ENCODE data around the gene ZACN.
"Not testable (repeated sequence)": the region's sequence is repeated elsewhere in the genome, so short reads cannot be mapped to it uniquely, and the experiment has no call there.

The ZACN gene

GRCh38 chr17:76042868-76043267 lies 36.1 kb upstream of the ZACN start:
- not testable (repeated sequence) for H3K4me3 ChIP-seq (ENCODE audit: low read depth in 1 of 5, low read length in 5 of 5); H3K27me3 ChIP-seq (ENCODE audit: control insufficient read depth in 5 of 5, insufficient read depth in 4 of 5, low read length in 5 of 5); H3K27ac ChIP-seq (ENCODE audit: low read depth, low read length); H3K9me3 ChIP-seq (ENCODE audit: control insufficient read depth in 5 of 5, low read length in 5 of 5); H3K4me1 ChIP-seq (ENCODE audit: control insufficient read depth in 5 of 5, insufficient read depth in 5 of 5, low read length in 5 of 5); H3K9ac ChIP-seq (ENCODE audit: low read length in 5 of 5)
- peaks cover 9 to 97% (median 91%) of the 10 kb centered on the region in 5 donors for H3K36me3 ChIP-seq (ENCODE audit: control insufficient read depth in 5 of 5, insufficient read depth in 5 of 5, low read length in 5 of 5)

- not testable (repeated sequence) for H3K4me1 ChIP-seq (ENCODE audit: control insufficient read depth in 5 of 5, insufficient read depth in 5 of 5, low read length in 5 of 5); H3K9ac ChIP-seq (ENCODE audit: low read length in 5 of 5); H3K27ac ChIP-seq (ENCODE audit: low read depth, low read length); H3K4me3 ChIP-seq (ENCODE audit: low read depth in 1 of 5, low read length in 5 of 5); H3K9me3 ChIP-seq (ENCODE audit: control insufficient read depth in 5 of 5, low read length in 5 of 5); H3K27me3 ChIP-seq (ENCODE audit: control insufficient read depth in 5 of 5, insufficient read depth in 4 of 5, low read length in 5 of 5)
- peaks cover 17 to 97% (median 93%) of the 10 kb centered on the region in 5 donors for H3K36me3 ChIP-seq (ENCODE audit: control insufficient read depth in 5 of 5, insufficient read depth in 5 of 5, low read length in 5 of 5)
These were observed 34.4 kb upstream of the ZACN start for GRCh38 chr17:76044475-76045007.

- H3K9ac ChIP-seq (ENCODE audit: low read length in 5 of 5), result no peak overlapping the region
- H3K36me3 ChIP-seq (ENCODE audit: control insufficient read depth in 5 of 5, insufficient read depth in 5 of 5, low read length in 5 of 5), result peaks cover 17 to 97% (median 92%) of the 10 kb centered on the region in 5 donors
- no peak overlapping the region for H3K27ac ChIP-seq (ENCODE audit: low read depth, low read length)
- no peaks in the 10 kb centered on the region for H3K27me3 ChIP-seq (ENCODE audit: control insufficient read depth in 5 of 5, insufficient read depth in 4 of 5, low read length in 5 of 5)
- H3K9me3 ChIP-seq (ENCODE audit: control insufficient read depth in 5 of 5, low read length in 5 of 5), result no peaks in the 10 kb centered on the region
- no peak overlapping the region for H3K4me3 ChIP-seq (ENCODE audit: low read depth in 1 of 5, low read length in 5 of 5)
- no peaks in the 10 kb centered on the region for H3K4me1 ChIP-seq (ENCODE audit: control insufficient read depth in 5 of 5, insufficient read depth in 5 of 5, low read length in 5 of 5)
These were observed 32.9 kb upstream of the ZACN start for GRCh38 chr17:76046064-76046463.

GRCh38 chr17:76048025-76048605 lies 30.9 kb upstream of the ZACN start:
- Histone ChIP-seq H3K9me3 (ENCODE audit: control insufficient read depth in 5 of 5, low read length in 5 of 5) (no peaks in the 10 kb centered on the region), H3K27me3 (ENCODE audit: control insufficient read depth in 5 of 5, insufficient read depth in 4 of 5, low read length in 5 of 5) (no peaks in the 10 kb centered on the region), H3K4me3 (ENCODE audit: low read depth in 1 of 5, low read length in 5 of 5) (no peak overlapping the region), H3K36me3 (ENCODE audit: control insufficient read depth in 5 of 5, insufficient read depth in 5 of 5, low read length in 5 of 5) (peaks cover 17 to 93% (median 85%) of the 10 kb centered on the region in 5 donors), H3K9ac (ENCODE audit: low read length in 5 of 5) (no peak overlapping the region), H3K4me1 (ENCODE audit: control insufficient read depth in 5 of 5, insufficient read depth in 5 of 5, low read length in 5 of 5) (no peaks in the 10 kb centered on the region), H3K27ac (ENCODE audit: low read depth, low read length) (no peak overlapping the region)

GRCh38 chr17:76048711-76049110 lies 30.3 kb upstream of the ZACN start:
- no peak overlapping the region for H3K27ac ChIP-seq (ENCODE audit: low read depth, low read length)
- peaks cover 16 to 93% (median 85%) of the 10 kb centered on the region in 5 donors for H3K36me3 ChIP-seq (ENCODE audit: control insufficient read depth in 5 of 5, insufficient read depth in 5 of 5, low read length in 5 of 5)
- H3K4me3 ChIP-seq (ENCODE audit: low read depth in 1 of 5, low read length in 5 of 5), result no peak overlapping the region
- no peak overlapping the region for H3K9ac ChIP-seq (ENCODE audit: low read length in 5 of 5)
- H3K27me3 ChIP-seq (ENCODE audit: control insufficient read depth in 5 of 5, insufficient read depth in 4 of 5, low read length in 5 of 5), result no peaks in the 10 kb centered on the region
- no peaks in the 10 kb centered on the region for H3K9me3 ChIP-seq (ENCODE audit: control insufficient read depth in 5 of 5, low read length in 5 of 5)
- no peaks in the 10 kb centered on the region for H3K4me1 ChIP-seq (ENCODE audit: control insufficient read depth in 5 of 5, insufficient read depth in 5 of 5, low read length in 5 of 5)

GRCh38 chr17:76049239-76049638 lies 29.7 kb upstream of the ZACN start:
- Histone ChIP-seq H3K4me3 (ENCODE audit: low read depth in 1 of 5, low read length in 5 of 5) (no peak overlapping the region), H3K27me3 (ENCODE audit: control insufficient read depth in 5 of 5, insufficient read depth in 4 of 5, low read length in 5 of 5) (no peaks in the 10 kb centered on the region), H3K9me3 (ENCODE audit: control insufficient read depth in 5 of 5, low read length in 5 of 5) (no peaks in the 10 kb centered on the region), H3K36me3 (ENCODE audit: control insufficient read depth in 5 of 5, insufficient read depth in 5 of 5, low read length in 5 of 5) (peaks cover 19 to 93% (median 85%) of the 10 kb centered on the region in 5 donors), H3K4me1 (ENCODE audit: control insufficient read depth in 5 of 5, insufficient read depth in 5 of 5, low read length in 5 of 5) (no peaks in the 10 kb centered on the region), H3K27ac (ENCODE audit: low read depth, low read length) (no peak overlapping the region), H3K9ac (ENCODE audit: low read length in 5 of 5) (no peak overlapping the region)

- Histone ChIP-seq H3K36me3 (ENCODE audit: control insufficient read depth in 5 of 5, insufficient read depth in 5 of 5, low read length in 5 of 5) (peaks cover 19 to 92% (median 77%) of the 10 kb centered on the region in 5 donors), H3K27me3 (ENCODE audit: control insufficient read depth in 5 of 5, insufficient read depth in 4 of 5, low read length in 5 of 5) (no peaks in the 10 kb centered on the region), H3K9ac (ENCODE audit: low read length in 5 of 5) (no peak overlapping the region), H3K4me3 (ENCODE audit: low read depth in 1 of 5, low read length in 5 of 5) (no peak overlapping the region), H3K9me3 (ENCODE audit: control insufficient read depth in 5 of 5, low read length in 5 of 5) (no peaks in the 10 kb centered on the region), H3K27ac (ENCODE audit: low read depth, low read length) (no peak overlapping the region), H3K4me1 (ENCODE audit: control insufficient read depth in 5 of 5, insufficient read depth in 5 of 5, low read length in 5 of 5) (no peaks in the 10 kb centered on the region)
These were observed 29.0 kb upstream of the ZACN start for GRCh38 chr17:76049836-76050537.

GRCh38 chr17:76050538-76051467 lies 28.2 kb upstream of the ZACN start:
- peaks cover 19 to 90% (median 73%) of the 10 kb centered on the region in 5 donors for H3K36me3 ChIP-seq (ENCODE audit: control insufficient read depth in 5 of 5, insufficient read depth in 5 of 5, low read length in 5 of 5)
- H3K9me3 ChIP-seq (ENCODE audit: control insufficient read depth in 5 of 5, low read length in 5 of 5), result no peaks in the 10 kb centered on the region
- H3K4me1 ChIP-seq (ENCODE audit: control insufficient read depth in 5 of 5, insufficient read depth in 5 of 5, low read length in 5 of 5), result no peaks in the 10 kb centered on the region
- no peak overlapping the region for H3K9ac ChIP-seq (ENCODE audit: low read length in 5 of 5)
- no peak overlapping the region for H3K27ac ChIP-seq (ENCODE audit: low read depth, low read length)
- no peak overlapping the region for H3K4me3 ChIP-seq (ENCODE audit: low read depth in 1 of 5, low read length in 5 of 5)
- no peaks in the 10 kb centered on the region for H3K27me3 ChIP-seq (ENCODE audit: control insufficient read depth in 5 of 5, insufficient read depth in 4 of 5, low read length in 5 of 5)

- Histone ChIP-seq H3K27me3 (ENCODE audit: control insufficient read depth in 5 of 5, insufficient read depth in 4 of 5, low read length in 5 of 5) (no peaks in the 10 kb centered on the region), H3K4me3 (ENCODE audit: low read depth in 1 of 5, low read length in 5 of 5) (no peak overlapping the region), H3K36me3 (ENCODE audit: control insufficient read depth in 5 of 5, insufficient read depth in 5 of 5, low read length in 5 of 5) (peaks cover 26 to 90% (median 74%) of the 10 kb centered on the region in 5 donors), H3K4me1 (ENCODE audit: control insufficient read depth in 5 of 5, insufficient read depth in 5 of 5, low read length in 5 of 5) (no peaks in the 10 kb centered on the region), H3K9me3 (ENCODE audit: control insufficient read depth in 5 of 5, low read length in 5 of 5) (no peaks in the 10 kb centered on the region), H3K27ac (ENCODE audit: low read depth, low read length) (no peak overlapping the region), H3K9ac (ENCODE audit: low read length in 5 of 5) (no peak overlapping the region)
These were observed 27.4 kb upstream of the ZACN start for GRCh38 chr17:76051561-76051960.

All from subcutaneous abdominal adipose tissue (tissue), 5 donors.